Measurements from ENCODE around the gene TEFM.
"Not testable (repeated sequence)": the region's sequence is repeated elsewhere in the genome, so short reads cannot be mapped to it uniquely, and the experiment has no call there.

The TEFM gene

GRCh38 chr17:30930495-30930894 is 24.5 kb upstream of the TEFM start:
- H3K27ac ChIP-seq (ENCODE audit: low read depth, low read length, poor library complexity, severe bottlenecking) = no peak overlapping the region
- H3K4me1 ChIP-seq (ENCODE audit: insufficient read depth, low read length, severe bottlenecking) = no peaks in the 10 kb centered on the region
- H3K9me3 ChIP-seq (ENCODE audit: low read length) = no peaks in the 10 kb centered on the region
- H4K20me1 ChIP-seq (ENCODE audit: insufficient read depth, low read length) = no peaks in the 10 kb centered on the region
- H3K4me3 ChIP-seq (ENCODE audit: low read depth, low read length, poor library complexity, severe bottlenecking) = no peak overlapping the region
- TF ChIP-seq CTCF (IDR thresholded peaks at IDR 0.05; ENCODE audit: low read length) = no peak
- no peaks in the 10 kb centered on the region for H3K9me2 ChIP-seq (ENCODE audit: low read depth, low read length)
- no peak overlapping the region for H3K9ac ChIP-seq (ENCODE audit: low read length)
- H3K27me3 ChIP-seq (ENCODE audit: insufficient read depth, low read length) = no peaks in the 10 kb centered on the region
- H3K79me2 ChIP-seq (ENCODE audit: insufficient read depth, low read length) = no peaks in the 10 kb centered on the region
- H3K4me2 ChIP-seq (ENCODE audit: low read length) = no peak overlapping the region
- H2AFZ ChIP-seq (ENCODE audit: low read length) = no peak overlapping the region
- no peaks in the 10 kb centered on the region for H3F3A ChIP-seq (ENCODE audit: insufficient read depth, low read length)
- peaks cover 5% of the 10 kb centered on the region; the same call in 1 of the 2 replicates for H3K36me3 ChIP-seq (ENCODE audit: insufficient read depth, low read length)

GRCh38 chr17:30929861-30930260 is 23.8 kb upstream of the TEFM start:
- not testable (repeated sequence) for H4K20me1 ChIP-seq (ENCODE audit: insufficient read depth, low read length); H3K36me3 ChIP-seq (ENCODE audit: insufficient read depth, low read length); H3K4me2 ChIP-seq (ENCODE audit: low read length); H3K9me2 ChIP-seq (ENCODE audit: low read depth, low read length); H3K27me3 ChIP-seq (ENCODE audit: insufficient read depth, low read length); H3K27ac ChIP-seq (ENCODE audit: low read depth, low read length, poor library complexity, severe bottlenecking); H3K4me3 ChIP-seq (ENCODE audit: low read depth, low read length, poor library complexity, severe bottlenecking); H3F3A ChIP-seq (ENCODE audit: insufficient read depth, low read length); H3K4me1 ChIP-seq (ENCODE audit: insufficient read depth, low read length, severe bottlenecking); H3K79me2 ChIP-seq (ENCODE audit: insufficient read depth, low read length); H3K9ac ChIP-seq (ENCODE audit: low read length); H3K9me3 ChIP-seq (ENCODE audit: low read length); H2AFZ ChIP-seq (ENCODE audit: low read length)

GRCh38 chr17:30929081-30929633 is 23.1 kb upstream of the TEFM start:
- H3K79me2 ChIP-seq (ENCODE audit: insufficient read depth, low read length) = no peaks in the 10 kb centered on the region
- peaks cover 5% of the 10 kb centered on the region; the same call in 1 of the 2 replicates for H3K36me3 ChIP-seq (ENCODE audit: insufficient read depth, low read length)
- H3K9me3 ChIP-seq (ENCODE audit: low read length) = no peaks in the 10 kb centered on the region
- H3K4me2 ChIP-seq (ENCODE audit: low read length) = no peak overlapping the region
- no peaks in the 10 kb centered on the region for H3K27me3 ChIP-seq (ENCODE audit: insufficient read depth, low read length)
- no peak overlapping the region for H3K4me3 ChIP-seq (ENCODE audit: low read depth, low read length, poor library complexity, severe bottlenecking)
- no peak for TF ChIP-seq CTCF (IDR thresholded peaks at IDR 0.05; ENCODE audit: low read length)
- TF ChIP-seq EZH2 (IDR thresholded peaks at IDR 0.05; ENCODE audit: borderline replicate concordance, low read length) = no peak
- H3K4me1 ChIP-seq (ENCODE audit: insufficient read depth, low read length, severe bottlenecking) = no peaks in the 10 kb centered on the region
- H3K9ac ChIP-seq (ENCODE audit: low read length) = no peak overlapping the region
- H3K27ac ChIP-seq (ENCODE audit: low read depth, low read length, poor library complexity, severe bottlenecking) = no peak overlapping the region
- no peak overlapping the region for H2AFZ ChIP-seq (ENCODE audit: low read length)
- no peaks in the 10 kb centered on the region for H4K20me1 ChIP-seq (ENCODE audit: insufficient read depth, low read length)
- H3F3A ChIP-seq (ENCODE audit: insufficient read depth, low read length) = no peaks in the 10 kb centered on the region
- no peaks in the 10 kb centered on the region for H3K9me2 ChIP-seq (ENCODE audit: low read depth, low read length)

- H3K4me2 ChIP-seq (ENCODE audit: low read length) = no peak overlapping the region
- H3K27ac ChIP-seq (ENCODE audit: low read depth, low read length, poor library complexity, severe bottlenecking) = no peak overlapping the region
- no peaks in the 10 kb centered on the region for H3K4me1 ChIP-seq (ENCODE audit: insufficient read depth, low read length, severe bottlenecking)
- TF ChIP-seq CTCF (IDR thresholded peaks at IDR 0.05; ENCODE audit: low read length) (no peak), EZH2 (IDR thresholded peaks at IDR 0.05; ENCODE audit: borderline replicate concordance, low read length) (no peak)
- H3K9me3 ChIP-seq (ENCODE audit: low read length) = no peaks in the 10 kb centered on the region
- H3K9ac ChIP-seq (ENCODE audit: low read length) = no peak overlapping the region
- H3K27me3 ChIP-seq (ENCODE audit: insufficient read depth, low read length) = no peaks in the 10 kb centered on the region
- H3K79me2 ChIP-seq (ENCODE audit: insufficient read depth, low read length) = no peaks in the 10 kb centered on the region
- no peak overlapping the region for H3K4me3 ChIP-seq (ENCODE audit: low read depth, low read length, poor library complexity, severe bottlenecking)
- H3K9me2 ChIP-seq (ENCODE audit: low read depth, low read length) = no peaks in the 10 kb centered on the region
- peaks cover 5% of the 10 kb centered on the region; the same call in 1 of the 2 replicates for H3K36me3 ChIP-seq (ENCODE audit: insufficient read depth, low read length)
- no peaks in the 10 kb centered on the region for H4K20me1 ChIP-seq (ENCODE audit: insufficient read depth, low read length)
- H2AFZ ChIP-seq (ENCODE audit: low read length) = no peak overlapping the region
- H3F3A ChIP-seq (ENCODE audit: insufficient read depth, low read length) = no peaks in the 10 kb centered on the region
Observed at GRCh38 chr17:30928584-30928983, 22.5 kb upstream of the TEFM start.
